OCI-LY3 (cell line): Measurements from ENCODE around the gene EEF2K.

Source experiments
- H2AFZ ChIP-seq: fragments of 200-600, 300-600 bp; shearing (Covaris generic); 2 replicates; pipeline ENCODE4 v1.6.0; 2014; ENCODE audit warnings: antibody characterized with exemption, low read depth, low read length
- H3K27ac ChIP-seq: fragments of 200-600, 300-600 bp; sonication (generic); 2 replicates; pipeline ENCODE4 v1.5.1; 2014; ENCODE audit warnings: mild to moderate bottlenecking, low read length, moderate library complexity, mixed read lengths
- H3K27me3 ChIP-seq: fragments of 200-600, 300-600 bp; sonication (generic); 2 replicates; pipeline ENCODE4 v1.6.1; 2014; ENCODE audit warnings: low read depth, low read length, mixed read lengths
- H3K36me3 ChIP-seq: fragments of 200-600, 300-600 bp; sonication (generic); replicated peaks from 2 replicates; pipeline ENCODE3; 2014; ENCODE audit warnings: low read depth, low read length, mixed read lengths
- H3K4me1 ChIP-seq: fragments of 300-600, 200-600 bp; sonication (generic); 2 replicates; pipeline ENCODE4 v1.6.1; 2014; ENCODE audit warnings: low read length, mixed read lengths
- H3K4me2 ChIP-seq: fragments of 200-600, 300-600 bp; sonication (generic); 2 replicates; pipeline ENCODE4 v1.6.1; 2014; ENCODE audit warnings: low read length, mixed read lengths
- H3K4me3 ChIP-seq: fragments of 300-600, 200-600 bp; sonication (generic); 2 replicates; pipeline ENCODE4 v1.5.1; 2014; ENCODE audit warnings: antibody characterized with exemption, mild to moderate bottlenecking, low read length, moderate library complexity
- H3K79me2 ChIP-seq: fragments of 300-600, 200-600 bp; shearing (Covaris generic); 2 replicates; pipeline ENCODE4 v1.6.1; 2014; ENCODE audit warnings: mild to moderate bottlenecking, low read length, mixed read lengths
- H3K9ac ChIP-seq: fragments of 300-600, 200-600 bp; shearing (Covaris generic); 2 replicates; pipeline ENCODE4 v1.6.0; 2014; ENCODE audit warnings: mild to moderate bottlenecking, low read length, moderate library complexity
- H3K9me3 ChIP-seq: fragments of 200-600, 300-600 bp; shearing (Covaris generic); 2 replicates; pipeline ENCODE4 v1.6.1; 2014; ENCODE audit warnings: low read length, mixed read lengths; ENCODE audit not compliant: insufficient read depth
- H4K20me1 ChIP-seq: fragments of 200-600, 300-600 bp; sonication (generic); 2 replicates; pipeline ENCODE4 v1.6.1; 2016; ENCODE audit warnings: low read length, mixed read lengths; ENCODE audit not compliant: insufficient read depth
- EZH2phosphoT487 ChIP-seq: fragments of 200-600 bp; shearing (Covaris generic); IDR thresholded peaks from 2 replicates; pipeline ENCODE4 v1.6.1; 2018; ENCODE audit warnings: antibody characterized with exemption, mixed run types, low read depth
- TF ChIP-seq, protein P1 (sequence below): fragments of 200-600, 300-600 bp; sonication (generic); IDR thresholded peaks from 2 replicates; pipeline ENCODE4 v1.5.1; 2014; ENCODE audit warnings: antibody characterized with exemption, low read length, low read depth

EEF2K gene

DNA sequence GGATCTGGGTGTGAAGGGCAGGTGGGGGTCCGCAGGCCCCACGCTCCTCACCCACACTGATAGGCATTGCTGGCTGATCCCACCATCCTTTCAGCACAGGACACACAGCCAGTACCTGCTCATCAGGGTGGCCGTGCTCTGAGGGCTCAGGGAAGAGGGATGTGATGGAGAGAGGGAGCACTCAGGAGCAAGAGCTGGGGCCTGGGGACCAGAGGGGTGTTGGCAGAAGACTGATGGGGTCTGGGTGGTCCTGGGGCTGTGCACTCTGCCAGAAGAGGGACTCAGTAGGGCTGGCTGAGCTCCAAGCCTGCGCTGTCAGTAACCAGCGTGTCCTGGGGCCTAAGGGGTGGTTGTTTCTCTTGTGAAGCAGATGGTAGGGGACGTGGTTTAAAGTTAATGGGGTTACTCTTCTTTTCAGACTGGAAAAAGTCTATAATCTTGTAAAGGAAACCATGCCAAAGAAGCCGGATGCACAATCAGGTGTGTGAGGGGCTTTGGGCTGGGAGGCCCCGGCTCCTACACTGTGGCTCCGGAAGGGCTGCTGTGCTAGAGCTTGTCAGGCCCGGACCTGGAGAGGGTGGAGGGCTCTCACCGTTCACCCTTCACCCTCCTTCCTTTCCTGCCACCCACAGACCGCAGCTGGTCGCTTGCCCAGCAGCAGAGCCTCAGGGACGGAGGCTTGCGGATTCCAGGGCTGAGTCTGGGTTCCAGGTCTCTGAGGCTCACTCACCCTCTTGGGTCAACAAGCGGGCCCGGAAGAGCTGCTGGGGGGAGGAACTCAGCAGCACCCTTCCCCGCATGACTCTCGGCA is 118.9 kb downstream of the EEF2K start:
- Histone ChIP-seq H3K27me3 (no peaks in the 10 kb centered on the region), H2AFZ (no peak overlapping the region), H3K36me3 (peaks cover 42% of the 10 kb centered on the region), H3K4me2 (no peak overlapping the region), H3K4me1 (no peaks in the 10 kb centered on the region), H3K9me3 (no peaks in the 10 kb centered on the region), H4K20me1 (peaks cover 6% of the 10 kb centered on the region; the same call in 1 of the 2 replicates), H3K9ac (no peak overlapping the region), H3K27ac (no peak overlapping the region), H3K79me2 (peaks cover 15% of the 10 kb centered on the region; the same call in 1 of the 2 replicates), H3K4me3 (no peak overlapping the region)
- TF ChIP-seq EZH2phosphoT487, result no peak
- TF ChIP-seq, protein P1, sequence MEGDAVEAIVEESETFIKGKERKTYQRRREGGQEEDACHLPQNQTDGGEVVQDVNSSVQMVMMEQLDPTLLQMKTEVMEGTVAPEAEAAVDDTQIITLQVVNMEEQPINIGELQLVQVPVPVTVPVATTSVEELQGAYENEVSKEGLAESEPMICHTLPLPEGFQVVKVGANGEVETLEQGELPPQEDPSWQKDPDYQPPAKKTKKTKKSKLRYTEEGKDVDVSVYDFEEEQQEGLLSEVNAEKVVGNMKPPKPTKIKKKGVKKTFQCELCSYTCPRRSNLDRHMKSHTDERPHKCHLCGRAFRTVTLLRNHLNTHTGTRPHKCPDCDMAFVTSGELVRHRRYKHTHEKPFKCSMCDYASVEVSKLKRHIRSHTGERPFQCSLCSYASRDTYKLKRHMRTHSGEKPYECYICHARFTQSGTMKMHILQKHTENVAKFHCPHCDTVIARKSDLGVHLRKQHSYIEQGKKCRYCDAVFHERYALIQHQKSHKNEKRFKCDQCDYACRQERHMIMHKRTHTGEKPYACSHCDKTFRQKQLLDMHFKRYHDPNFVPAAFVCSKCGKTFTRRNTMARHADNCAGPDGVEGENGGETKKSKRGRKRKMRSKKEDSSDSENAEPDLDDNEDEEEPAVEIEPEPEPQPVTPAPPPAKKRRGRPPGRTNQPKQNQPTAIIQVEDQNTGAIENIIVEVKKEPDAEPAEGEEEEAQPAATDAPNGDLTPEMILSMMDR, result no peak

- Histone ChIP-seq H3K27me3 (no peaks in the 10 kb centered on the region), H3K4me1 (no peaks in the 10 kb centered on the region), H3K27ac (no peak overlapping the region), H3K79me2 (peaks cover 15% of the 10 kb centered on the region; the same call in 1 of the 2 replicates), H4K20me1 (peaks cover 6% of the 10 kb centered on the region; the same call in 1 of the 2 replicates), H2AFZ (no peak overlapping the region), H3K9ac (no peak overlapping the region), H3K36me3 (peaks cover 43% of the 10 kb centered on the region), H3K4me2 (no peak overlapping the region), H3K4me3 (no peak overlapping the region), H3K9me3 (no peaks in the 10 kb centered on the region)
- TF ChIP-seq EZH2phosphoT487, result no peak
- TF ChIP-seq, protein P1, result no peak
Observed at GRCh38 chr16:22325598-22326368, 119.7 kb downstream of the EEF2K start.

DNA sequence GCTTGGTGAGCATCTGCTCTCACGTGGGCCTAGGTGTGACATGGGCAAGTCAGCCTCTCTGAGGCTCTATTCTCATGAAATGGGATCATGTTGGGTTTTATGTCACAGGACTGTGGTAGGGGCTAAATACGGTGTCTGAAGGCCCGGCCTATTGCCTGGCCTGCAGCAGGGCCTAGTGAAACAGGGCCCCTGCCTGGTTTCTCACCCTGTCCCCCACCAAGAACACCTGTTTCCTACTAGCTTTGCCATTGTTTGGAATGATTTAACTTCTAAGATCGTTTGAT is 120.2 kb downstream of the EEF2K start:
- Histone ChIP-seq H4K20me1 (peaks cover 6% of the 10 kb centered on the region; the same call in 1 of the 2 replicates), H3K4me2 (no peak overlapping the region), H3K4me1 (no peaks in the 10 kb centered on the region), H3K79me2 (peaks cover 14% of the 10 kb centered on the region; the same call in 1 of the 2 replicates), H2AFZ (no peak overlapping the region), H3K27ac (no peak overlapping the region), H3K27me3 (no peaks in the 10 kb centered on the region), H3K4me3 (no peak overlapping the region), H3K9me3 (no peaks in the 10 kb centered on the region), H3K36me3 (peaks cover 42% of the 10 kb centered on the region), H3K9ac (no peak overlapping the region)
- TF ChIP-seq EZH2phosphoT487, result no peak
- TF ChIP-seq, protein P1, result no peak

- Histone ChIP-seq H3K9me3 (no peaks in the 10 kb centered on the region), H3K27me3 (no peaks in the 10 kb centered on the region), H3K4me3 (no peak overlapping the region), H3K36me3 (peaks cover 42% of the 10 kb centered on the region), H3K9ac (no peak overlapping the region), H3K4me1 (no peaks in the 10 kb centered on the region), H3K79me2 (peaks cover 8% of the 10 kb centered on the region; the same call in 1 of the 2 replicates), H3K27ac (no peak overlapping the region), H2AFZ (no peak overlapping the region), H4K20me1 (peaks cover under 1% of the 10 kb centered on the region; the same call in 1 of the 2 replicates), H3K4me2 (no peak overlapping the region)
- TF ChIP-seq EZH2phosphoT487, result no peak
- TF ChIP-seq, protein P1, result no peak
Observed at GRCh38 chr16:22326771-22327445, 120.8 kb downstream of the EEF2K start.
